GM21723 (cell line): ENCODE data around the gene MDK.
A peak's percentile ranks its signal among the peaks of the same experiment; 100 is the strongest.

Experiments
- ATAC-seq: cut with Tn5 transposase; IDR thresholded peaks from one replicate; pipeline ENCODE4 v1.9.1; 2021; ENCODE audit warnings: mild to moderate bottlenecking, moderate library complexity; ENCODE audit not compliant: unreplicated experiment

MDK gene

DNA sequence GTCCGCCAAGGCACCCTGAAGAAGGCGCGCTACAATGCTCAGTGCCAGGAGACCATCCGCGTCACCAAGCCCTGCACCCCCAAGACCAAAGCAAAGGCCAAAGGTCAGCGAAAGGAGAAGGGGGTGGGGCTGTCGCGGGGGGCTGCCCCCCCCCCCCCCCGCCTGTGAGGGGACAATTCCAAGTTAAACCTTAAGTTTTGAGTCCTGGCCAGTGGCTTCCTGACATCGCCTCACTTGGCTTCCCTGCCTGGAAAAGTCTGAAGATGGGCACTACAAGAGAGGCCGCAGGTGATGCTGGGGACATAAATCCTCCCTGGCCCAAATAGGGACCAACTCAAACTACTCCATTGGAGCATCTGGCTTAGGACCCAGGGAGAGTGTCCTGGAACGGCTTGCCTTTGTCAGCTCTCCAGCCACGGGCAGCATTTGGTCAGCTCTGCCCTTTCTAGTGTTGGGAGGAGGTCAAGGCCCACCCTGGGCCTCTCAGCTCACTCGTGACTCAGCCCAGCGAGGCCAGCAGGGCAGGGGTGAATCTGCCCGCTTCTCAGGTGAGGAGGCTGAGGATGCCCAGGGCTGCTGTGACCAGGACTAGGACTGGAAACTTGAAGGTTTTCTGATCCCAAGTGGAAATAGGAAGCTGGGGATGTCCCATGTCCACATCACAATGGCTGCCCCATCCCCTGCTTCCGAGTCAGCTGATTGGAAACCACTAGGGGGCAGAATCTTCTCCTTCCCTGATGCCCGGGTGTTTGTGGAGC lies 1.4 kb downstream of the MDK start:
- ATAC-seq, result no peak

DNA sequence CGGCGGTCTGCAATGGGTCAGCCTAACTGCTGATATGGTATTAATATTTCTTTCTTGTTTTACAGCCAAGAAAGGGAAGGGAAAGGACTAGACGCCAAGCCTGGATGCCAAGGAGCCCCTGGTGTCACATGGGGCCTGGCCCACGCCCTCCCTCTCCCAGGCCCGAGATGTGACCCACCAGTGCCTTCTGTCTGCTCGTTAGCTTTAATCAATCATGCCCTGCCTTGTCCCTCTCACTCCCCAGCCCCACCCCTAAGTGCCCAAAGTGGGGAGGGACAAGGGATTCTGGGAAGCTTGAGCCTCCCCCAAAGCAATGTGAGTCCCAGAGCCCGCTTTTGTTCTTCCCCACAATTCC lies 1.9 kb downstream of the MDK start:
- no peak for ATAC-seq

DNA sequence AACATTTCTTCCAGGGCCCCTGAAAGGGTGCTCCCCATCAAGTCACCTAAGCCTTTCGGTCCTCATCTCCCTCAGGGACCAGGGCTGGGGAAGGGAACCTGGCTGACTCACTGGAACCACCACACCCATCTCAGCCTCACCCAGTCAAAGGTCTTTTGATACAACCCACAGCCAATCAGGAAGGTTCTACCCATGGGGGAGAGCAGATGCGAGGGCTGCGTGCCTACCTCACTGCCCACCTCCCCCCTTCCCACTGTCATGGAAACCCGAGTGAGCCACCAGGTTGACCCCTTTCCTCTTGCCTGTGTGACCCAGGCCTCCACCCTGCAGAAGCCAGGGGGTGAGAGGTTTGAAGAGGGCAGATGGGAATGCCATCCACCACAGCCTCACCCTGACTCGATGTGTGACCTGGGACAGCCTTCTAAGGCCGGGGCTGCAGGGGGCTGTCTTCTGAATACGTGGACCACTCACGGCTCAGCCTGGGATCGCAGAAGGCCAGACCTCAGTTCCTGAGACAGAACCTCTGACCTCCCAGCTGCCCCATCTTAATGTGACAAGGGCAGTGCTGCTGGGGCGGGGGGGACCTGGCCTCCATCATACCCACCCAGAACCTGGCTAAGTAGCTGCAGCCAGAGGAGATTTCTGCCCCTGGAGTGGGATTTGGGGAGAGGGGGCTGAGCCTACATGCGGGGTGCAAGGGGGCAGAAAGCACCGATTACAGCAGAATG lies 2.7 kb downstream of the MDK start:
- ATAC-seq, result no peak

DNA sequence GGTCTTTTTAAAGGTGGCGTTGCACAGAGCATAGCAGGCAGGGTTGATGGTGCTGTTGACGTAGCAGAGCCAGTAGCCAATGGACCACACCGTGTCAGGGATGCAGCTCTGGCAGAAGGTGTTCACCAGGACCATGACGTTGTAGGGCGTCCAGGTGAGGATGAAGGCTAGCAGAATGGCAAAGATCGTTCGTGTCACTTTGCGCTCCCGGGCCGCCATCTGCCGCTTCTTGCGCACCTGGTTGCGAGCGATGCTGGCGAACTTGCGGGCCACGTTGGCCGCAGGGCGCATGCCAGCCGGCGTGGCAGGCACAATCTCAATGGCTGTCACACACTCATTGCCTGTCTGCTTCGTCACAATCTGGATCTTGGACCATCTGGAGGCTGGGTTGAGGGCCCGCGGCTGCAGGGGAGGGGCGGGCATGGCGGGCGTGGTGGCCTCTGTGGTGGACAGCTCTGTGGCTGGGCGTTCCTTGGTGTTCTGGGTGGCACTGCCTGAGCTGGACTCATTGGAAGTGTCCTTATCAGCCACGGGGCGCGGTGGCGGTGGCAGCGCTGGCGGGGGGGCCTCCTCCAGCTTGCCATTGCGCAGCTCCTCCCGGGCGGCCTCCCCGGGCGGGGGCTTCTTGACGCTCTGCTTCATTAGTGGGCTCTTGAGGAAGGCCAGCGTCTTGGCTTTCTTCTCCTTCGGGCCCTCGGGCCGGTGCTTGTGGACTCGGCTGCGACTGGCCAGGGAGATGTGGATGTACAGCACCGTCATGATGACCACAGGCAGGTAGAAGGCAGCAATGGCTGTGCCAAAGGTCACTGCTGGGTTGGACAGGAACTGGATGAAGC lies 3.9 kb downstream of the MDK start:
- no peak for ATAC-seq

DNA sequence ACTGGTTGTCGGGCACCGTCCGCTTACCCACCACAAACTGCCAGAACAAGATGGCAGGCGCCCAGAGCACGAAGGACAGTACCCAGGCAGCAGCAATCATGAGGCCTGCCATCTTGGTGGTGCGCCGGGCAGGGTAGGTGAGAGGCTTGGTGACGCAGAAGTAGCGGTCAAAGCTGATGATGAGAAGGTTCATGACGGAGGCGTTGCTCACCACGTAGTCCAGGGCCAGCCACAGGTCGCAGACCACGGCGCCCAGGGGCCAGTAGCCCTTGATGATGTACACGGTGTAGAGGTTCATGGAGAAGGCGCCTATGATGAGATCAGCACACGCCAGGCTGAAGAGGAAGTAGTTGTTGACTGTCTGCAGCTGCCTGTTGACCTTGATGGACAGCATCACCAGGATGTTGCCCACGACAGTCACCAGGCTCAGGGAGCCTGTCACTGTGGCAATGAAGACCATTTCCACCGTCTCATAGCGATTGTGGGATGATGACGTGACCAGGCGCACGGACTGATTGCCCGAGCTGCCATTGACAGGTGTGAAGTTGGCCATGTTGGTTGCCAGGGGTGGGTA lies 4.6 kb downstream of the MDK start:
- ATAC-seq, result no peak

DNA sequence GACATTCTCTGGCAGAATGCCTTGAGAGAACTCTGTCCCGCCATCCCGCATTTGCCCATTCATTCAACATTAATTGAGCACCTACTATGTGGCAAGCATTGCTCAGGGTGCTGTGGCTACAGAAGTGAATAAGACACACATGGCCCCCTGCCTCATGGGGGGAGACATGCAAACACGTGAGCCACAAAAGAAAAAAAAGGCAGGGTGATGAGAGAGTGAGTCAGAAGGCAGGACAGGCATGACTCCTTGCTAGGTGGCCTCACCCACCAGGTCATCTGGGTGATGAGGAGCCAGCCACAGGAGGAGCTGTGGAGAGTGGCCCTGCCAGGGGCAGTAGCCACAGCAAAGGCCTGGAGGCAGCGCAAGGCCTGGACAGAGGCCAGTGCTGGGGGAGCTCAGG lies 5.2 kb downstream of the MDK start:
- no peak for ATAC-seq

DNA sequence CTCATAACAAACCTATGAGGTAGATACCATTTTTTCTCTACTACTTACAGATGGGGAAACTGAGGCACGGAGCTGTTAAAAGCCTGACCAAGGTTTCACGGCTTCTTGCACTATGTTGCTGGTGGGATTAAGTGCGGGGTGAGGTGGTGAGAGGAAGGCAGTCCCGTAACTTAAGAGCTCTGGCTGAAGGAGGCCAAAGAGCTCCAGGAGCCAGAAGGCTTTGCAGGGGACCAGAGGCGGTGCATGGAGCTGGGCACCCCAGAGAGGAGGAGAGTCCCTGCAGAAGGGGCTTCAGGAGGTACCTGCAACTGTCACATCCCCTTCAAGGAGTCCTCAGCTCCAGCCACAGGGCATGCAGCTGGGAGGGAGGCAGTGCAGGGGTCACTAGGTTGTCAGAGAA lies 6.0 kb downstream of the MDK start:
- ATAC-seq, result no peak

DNA sequence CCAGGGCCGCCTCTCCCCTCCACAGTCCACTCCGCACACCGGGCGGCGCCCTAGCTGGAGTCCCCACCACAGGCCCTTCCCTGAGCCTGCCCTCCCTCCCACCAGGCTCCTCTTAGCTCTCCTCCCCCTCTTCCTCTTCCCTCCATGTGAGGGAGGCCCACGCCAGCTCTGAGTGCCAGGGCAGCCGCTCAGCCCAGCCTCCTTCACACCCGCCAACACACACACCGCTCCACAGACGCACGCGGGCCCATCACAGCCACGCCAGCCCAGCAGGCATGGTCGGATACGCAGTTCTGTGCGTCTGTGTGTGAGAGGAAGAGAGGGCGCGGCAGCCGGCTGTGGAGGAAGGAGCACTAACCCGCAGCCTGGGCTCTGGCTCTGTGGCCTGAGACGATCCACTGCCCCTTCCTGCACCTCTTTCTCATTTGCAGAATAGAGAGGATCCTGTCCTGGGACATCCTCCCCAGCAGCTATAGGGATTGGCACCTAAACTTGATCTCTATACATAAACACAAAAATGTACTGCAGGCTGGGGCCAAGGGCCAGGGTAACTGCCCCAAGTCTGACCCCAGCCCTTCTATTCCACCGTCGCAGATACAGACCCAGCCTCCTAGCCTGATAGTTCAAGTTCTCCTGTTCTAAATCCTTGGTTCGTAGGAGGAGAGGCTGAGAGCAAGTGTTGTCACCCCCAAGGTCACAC lies 6.6 kb downstream of the MDK start:
- no peak for ATAC-seq

DNA sequence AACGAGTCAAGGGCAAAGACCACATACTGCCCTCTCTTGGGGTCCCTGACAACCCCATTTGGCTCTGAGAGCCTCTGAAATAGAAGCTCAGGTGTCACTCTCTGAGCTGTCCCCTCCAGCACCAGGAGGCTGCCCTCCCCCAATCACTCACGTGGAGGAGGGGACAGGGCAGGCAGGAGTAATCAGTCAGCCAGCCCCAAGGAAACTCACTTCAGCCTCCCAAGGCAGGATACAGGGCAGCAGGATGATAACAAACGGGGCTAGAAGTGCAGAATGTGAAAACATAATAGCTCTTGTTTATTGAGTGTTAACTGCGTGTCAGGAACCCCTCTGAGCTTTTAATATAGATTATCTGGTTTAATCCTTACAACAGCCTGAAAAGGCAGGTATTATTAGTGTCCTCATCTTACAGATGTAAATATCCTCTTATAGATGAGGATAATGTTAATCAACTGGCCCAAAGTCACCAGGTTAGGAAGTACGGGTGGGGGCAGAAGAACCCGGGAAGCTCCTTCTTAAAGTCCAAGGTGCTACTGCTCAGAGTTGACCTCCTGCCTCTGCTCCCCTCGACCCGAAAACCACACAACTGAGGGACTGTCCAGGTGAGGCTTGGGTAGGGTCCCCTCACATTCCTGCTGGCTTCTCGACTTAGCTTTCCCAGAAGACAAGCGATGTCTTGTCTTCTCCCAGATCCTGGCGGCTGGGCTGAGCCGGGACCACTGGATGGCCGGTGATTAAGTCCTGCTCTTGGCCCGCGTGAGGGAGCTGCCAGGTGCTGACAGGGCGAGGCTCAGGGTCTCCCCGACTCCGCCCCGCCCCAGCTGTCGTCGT lies 7.4 kb downstream of the MDK start:
- ATAC-seq, result no peak

DNA sequence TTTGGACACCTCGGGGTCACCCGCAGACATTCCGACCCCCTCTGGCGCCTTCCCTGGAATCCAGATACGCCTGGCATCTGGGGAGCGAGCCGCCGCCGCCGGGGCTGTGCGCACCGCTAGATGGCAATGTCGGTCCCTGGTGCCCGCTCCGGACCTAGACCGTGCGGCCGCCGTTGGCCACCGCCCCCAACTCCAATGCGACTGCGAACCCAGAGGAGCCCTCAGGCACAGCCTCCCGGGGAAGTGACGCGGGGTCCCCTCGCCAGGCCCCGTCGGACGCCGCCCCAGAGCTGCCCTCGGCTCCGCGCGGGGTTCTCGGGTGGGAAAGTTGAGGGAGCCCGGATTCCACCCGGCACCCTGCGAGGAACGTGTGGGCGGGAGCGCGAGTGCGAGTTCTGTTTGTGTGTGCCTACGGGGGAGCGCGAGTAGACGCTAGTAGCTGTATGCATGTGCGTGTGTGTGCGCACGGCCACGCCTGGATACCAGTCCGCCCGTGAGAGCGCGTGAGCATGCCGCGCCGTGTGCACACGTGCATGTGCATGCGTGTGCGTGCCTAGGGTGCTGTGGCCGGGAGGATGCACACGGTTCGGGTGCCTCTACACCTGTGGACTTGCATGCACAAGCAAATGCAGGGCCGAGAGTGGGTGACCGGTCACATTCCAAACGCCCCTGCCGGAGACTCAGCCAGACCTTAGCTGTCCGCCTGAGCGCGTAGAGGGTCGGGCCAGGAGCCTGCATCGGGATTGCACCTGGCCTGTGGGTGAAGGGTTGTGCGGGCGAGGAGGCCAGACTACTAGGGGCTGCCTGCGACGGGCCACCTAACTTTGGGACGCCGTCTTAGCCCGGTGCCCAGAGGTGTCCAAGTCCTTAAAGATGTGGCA lies 8.2 kb downstream of the MDK start:
- ATAC-seq, result peak; percentile 45

DNA sequence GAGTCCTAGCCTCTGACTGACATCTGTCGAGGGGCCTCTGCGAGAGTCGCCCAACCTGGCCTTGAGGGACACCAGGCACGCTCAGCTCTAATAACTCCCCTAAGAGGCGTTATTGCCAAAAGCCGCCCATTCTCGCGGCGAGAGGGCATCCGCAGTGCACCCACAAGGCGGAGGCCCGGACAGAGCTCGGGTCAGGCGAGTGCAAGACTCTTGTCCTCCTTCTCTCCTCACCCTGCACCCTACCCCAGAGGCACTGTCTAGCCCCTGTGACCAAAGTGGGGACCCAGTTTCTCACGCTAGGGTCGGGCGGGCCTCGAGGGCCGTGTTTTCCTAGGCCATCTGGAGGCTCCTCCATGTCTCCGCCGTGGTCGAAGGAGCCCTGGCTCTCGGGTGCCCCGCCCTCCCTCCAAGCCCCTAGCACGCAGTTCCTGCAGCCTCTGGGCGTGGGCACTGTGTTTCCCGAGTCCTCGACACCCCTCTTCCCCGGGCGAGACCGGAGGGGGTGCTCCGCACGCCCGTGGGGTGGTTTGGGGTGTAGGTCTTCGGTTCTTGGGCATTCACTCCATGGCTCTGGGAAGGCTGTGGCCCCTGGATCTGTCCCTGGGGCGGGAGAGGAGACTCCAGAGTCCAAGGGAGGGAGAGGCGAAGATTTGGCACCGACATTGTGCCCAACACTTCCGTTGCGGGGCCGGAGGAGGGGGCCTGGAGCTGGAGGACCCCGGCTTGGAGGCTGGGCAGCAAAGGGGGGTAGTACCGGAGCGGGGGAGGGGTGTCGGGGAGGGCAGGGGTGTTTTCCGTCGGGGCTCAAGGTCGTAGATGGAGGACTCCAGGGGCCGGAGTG lies 9.1 kb downstream of the MDK start:
- no peak for ATAC-seq

DNA sequence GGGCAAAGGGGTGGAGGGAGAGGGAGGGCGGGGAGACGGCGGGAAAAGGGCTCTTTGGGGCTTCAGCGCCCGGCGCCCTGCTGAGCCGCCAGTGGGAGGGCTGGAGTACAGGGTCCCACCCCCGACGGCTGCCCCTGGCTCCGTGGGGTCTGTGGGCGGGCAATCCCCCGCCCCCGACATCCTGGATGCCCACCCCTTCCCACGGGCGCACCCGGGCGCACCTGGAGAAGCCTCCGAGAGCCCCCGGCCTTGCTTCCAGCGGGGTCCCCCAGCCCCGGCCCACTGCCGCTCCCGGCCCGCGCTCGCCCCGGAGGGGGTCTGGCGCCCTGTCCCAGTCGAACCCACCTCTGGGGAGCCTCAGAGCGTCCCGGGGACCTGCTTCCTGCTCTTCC lies 9.7 kb downstream of the MDK start:
- ATAC-seq, result no peak

DNA sequence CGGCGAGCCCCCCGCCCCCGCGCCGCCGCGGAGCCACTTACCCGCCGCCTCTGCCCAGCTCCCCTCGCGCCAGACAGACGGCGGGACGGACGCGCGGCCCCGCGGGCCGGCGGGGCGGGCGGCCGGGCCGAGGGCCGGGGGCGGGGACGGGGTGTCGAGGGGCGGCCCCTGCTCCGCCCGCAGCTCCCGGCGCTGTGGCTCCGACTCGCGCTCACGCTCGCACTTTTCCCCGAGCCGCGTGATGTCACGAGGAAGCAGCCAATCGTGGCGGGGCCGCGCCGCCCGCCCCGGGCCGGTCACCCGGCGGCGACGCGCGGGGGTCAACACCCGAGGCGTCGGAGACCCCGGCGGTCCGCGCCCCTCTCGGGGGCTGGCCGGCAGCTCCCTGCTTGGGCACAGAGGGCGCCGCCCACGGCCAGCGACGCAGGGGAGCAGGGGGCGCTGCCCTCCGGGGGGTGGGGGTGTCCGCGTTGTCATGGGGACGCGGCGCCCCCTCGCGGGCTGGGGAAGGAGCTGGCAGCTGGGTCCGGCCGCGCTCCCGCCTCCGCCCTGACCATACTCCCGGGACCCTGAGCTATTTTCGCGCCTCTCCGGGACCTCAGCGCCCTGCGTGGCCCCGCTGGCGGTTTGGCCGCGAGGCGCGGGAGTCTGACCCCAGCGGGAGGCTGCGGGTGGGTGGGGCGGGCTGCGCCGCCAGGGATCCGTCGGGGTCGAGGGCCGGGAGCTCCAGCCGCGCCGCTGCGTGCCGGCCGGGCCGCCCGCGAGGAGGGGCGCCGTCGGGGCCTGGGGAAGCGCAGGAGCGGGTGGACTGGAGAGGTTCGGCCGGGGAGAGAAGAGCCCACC lies 10.3 kb downstream of the MDK start, which contains the start of gene CHRM4:
CHRM4 (minus strand) TSS at position 199 of the 843 bp plus-strand sequence. CDS start 5,219 bp downstream, outside the sequence.
- peak; percentile 16 for ATAC-seq

DNA sequence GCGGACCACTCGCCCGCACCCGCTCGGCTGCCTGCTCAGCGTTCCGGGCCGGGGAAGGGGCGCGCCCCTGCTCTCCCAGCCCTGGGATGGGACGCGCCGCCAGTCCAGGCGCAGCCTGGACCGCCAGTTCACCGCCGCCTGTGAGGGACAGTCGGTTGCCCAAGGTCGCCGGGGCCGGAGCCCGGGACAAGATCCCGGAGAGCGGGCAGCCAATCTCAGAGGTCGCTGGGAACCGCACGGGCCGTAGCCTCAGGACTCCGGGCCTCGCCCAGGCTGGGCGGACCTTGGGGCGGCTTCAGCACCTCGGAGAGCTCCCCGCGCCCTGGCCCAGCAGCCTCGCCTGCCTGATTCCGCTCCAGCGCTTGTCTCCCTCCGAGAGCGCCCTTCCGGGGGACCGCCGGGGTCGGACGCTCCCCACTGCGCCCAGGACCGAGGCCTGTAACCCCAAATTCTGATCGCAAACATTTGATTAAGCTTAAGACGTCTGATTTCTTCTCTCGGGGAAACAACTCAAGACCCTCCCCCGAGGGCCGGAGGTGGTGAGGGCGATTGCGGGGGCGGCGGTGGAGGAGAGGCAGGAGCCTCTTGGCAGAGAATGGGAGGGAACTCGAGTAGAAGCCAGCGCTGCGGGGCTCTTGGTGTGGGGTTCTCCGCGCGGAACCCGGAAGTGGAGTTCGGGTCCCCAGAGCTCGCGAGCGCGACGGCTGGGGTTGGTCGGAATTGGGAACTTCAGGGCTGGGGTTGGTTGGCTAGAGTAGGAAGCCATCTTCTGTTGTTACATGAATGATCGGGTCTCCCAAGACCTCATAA lies 11.2 kb downstream of the MDK start:
- ATAC-seq, result peak; percentile 68

DNA sequence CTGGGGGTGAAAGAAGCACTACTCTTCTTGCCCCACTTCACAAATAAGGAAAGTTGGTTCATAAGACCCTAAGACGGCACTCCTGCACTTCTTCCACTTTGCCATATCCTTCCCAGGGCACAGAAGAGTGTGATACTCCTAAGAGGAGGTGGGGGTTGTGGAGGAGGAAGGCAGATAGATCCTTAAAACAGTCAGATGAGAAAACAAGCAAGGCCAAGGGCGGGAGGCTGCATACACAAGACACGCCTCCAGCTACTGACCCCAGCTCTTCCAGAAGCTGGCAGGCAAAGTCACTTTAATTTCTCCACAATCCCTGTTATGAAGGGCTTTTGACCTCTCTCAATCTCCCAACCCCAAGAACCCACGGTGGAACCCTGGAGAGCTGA lies 11.8 kb downstream of the MDK start:
- no peak for ATAC-seq

DNA sequence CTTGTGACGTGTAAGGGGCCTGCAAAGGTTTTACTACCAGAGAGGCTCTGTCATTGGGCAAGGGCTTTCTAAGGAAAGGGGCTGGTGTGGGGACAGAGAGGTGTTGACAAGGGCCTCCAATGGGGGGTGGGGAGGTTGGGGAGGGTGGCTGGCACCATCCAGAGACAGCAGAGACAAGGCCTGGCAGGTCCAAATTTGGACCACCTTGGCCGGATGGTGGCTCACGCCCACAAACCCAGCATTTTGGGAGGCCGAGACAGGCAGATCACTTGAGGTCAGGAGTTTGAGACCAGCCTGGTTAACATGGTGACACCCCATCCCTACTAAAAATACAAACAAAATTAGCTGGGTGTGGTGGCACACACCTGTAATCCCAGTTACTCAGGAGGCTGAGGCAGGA lies 12.3 kb downstream of the MDK start:
- no peak for ATAC-seq
